GM18951 (cell line): ENCODE measurements around the gene SUGCT.

Experiments used
- POLR2A ChIP-seq: IDR thresholded peaks from 4 replicates; pipeline ENCODE4 v1.6.1; 2011; ENCODE audit warnings: mild to moderate bottlenecking; ENCODE audit not compliant: insufficient read length, insufficient read depth; ENCODE audit errors: extremely low read depth
- in situ Hi-C: fragments of 300-500 bp; cut with MboI; formaldehyde crosslinking; loops from one replicate; pipeline ENCODE4 v1.12.0; 2022; ENCODE audit warnings: low sequenced_read_pairs, mixed read lengths, inconsistent platforms; ENCODE audit not compliant: unreplicated experiment

The SUGCT gene

DNA sequence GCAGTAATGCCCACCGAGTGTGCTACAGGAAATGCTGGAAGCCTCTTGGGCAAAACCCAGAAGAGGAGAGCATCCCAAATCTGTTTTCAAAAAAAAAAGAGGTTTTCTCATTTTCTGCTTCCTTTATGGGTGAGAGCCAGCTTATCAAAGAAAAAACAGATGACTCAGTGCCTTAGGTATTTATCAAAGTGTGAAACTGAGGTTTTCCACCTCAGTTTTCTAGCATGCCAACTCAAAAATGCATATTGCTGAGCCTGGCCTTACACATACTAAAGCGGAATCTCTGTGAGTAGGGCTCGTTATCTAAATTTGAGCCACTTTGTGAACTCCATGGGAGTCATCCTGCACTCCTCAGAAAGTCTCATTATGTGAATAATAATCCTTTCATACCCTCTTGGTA, 705.1 kb downstream of the SUGCT start:
- in situ Hi-C loops: no loop called here

DNA sequence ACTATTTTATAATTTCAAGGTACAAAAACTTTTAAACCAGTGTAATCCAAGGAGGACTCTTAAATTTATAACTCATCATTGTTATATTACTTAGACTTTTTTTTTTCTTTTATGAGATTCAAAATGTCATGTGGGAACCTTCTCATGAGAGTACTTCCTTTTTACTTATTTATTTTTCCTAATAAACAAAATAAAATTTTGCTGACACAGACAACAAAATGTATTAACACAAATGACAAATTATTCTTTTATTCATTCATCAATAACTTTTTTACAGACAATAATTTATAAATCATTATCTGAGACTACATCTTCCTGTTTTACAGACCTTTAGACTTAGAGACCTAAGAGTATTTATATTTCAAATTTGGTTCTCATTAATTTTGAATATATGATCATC, 706.2 kb downstream of the SUGCT start:
- TF ChIP-seq POLR2A: no peak
- in situ Hi-C loops: no loop called here

More for the DNA sequence above, 705.1 kb downstream of the SUGCT start:
- TF ChIP-seq POLR2A: no peak

DNA sequence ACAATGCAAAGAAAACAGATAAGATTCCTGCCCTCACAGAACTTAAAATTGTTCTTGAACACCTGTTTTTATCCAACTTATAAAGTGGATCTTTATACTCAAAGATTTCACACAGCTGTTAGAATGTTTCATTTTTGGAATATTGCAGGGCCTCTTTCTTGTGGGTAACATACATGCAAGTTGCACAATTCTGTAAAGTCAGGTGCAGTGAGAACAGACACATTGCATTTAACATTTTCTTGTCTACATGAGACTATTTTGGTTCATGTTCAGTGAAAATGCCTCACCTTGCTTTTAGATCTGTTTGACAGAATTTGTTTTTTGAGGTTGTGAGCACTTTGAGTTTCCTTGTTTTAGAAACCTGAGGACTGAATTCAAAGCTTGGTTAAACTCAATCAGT, 707.8 kb downstream of the SUGCT start:
- TF ChIP-seq POLR2A: no peak
- in situ Hi-C loops: no loop called here

DNA sequence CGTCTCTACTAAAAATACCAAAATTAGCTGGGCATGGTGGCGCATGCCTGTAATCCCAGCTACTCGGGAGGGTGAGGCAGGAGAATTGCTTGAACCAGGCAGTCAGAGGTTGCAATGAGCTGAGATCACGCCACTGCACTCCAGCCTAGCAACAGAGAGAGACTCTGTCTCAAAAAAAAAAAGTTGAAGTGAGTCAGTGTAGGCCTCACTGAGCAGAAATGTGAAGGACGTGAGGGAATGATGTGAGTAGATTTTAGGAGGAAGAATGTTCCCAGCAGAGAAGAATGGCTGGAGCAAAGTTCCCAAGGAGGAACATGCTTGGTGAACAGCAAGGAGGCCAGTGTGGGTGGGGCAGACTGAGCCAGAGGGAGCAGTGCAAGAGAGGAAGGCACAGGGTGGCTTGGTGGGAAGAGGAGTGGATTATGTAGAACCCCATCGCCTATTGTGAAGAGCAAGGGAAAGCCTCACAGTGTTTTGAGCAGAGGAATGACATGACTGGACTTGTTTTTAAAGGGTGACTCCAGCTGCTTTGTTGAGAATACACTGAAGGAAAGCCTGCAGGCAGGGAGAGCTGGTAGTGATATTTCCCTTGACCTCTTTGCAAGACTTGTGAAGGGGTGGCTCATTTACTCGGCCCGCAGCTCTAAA, 708.7 kb downstream of the SUGCT start:
- in situ Hi-C loops: no loop called here

DNA sequence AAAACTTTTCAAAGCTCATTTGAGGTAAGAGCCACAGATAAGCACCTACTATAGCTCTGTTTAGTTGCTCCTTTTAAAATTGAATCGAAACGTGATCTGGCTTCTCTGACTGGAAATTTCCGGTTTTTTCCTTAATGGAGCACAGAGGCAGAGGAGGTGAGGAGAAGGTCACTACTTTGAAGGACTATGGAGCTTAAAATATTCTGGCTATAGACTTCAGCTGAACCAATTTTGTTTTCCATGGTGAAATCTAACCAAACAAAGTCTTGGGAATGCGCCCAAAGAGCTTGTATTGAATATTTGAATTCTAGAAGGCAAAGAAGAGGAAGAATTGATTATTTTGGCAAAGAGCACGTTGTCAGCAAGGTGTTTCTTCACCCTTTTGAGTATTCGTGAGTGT, 711.1 kb downstream of the SUGCT start:
- in situ Hi-C loops: no loop called here
- no peak for TF ChIP-seq POLR2A

More for the DNA sequence above, 708.7 kb downstream of the SUGCT start:
- TF ChIP-seq POLR2A: no peak

DNA sequence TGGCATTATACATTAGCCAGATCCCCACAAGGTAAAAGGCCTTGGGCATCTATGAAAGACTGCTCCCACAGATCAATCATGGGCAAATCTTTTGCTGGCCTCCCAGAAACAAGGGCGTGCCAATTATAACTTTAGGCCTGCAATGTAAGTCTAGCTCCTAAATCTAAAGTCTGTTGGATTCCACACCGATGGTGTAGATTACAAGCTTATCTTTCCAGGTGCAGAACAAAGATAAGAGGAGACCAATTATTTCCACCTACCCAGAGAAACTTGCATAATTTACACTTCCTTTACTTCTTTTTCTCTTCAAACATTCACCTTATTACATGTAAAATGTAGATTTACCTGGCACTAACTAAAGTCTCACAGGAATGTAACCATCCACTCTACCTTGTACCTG, 713.1 kb downstream of the SUGCT start:
- in situ Hi-C loops: no loop called here
- no peak for TF ChIP-seq POLR2A

DNA sequence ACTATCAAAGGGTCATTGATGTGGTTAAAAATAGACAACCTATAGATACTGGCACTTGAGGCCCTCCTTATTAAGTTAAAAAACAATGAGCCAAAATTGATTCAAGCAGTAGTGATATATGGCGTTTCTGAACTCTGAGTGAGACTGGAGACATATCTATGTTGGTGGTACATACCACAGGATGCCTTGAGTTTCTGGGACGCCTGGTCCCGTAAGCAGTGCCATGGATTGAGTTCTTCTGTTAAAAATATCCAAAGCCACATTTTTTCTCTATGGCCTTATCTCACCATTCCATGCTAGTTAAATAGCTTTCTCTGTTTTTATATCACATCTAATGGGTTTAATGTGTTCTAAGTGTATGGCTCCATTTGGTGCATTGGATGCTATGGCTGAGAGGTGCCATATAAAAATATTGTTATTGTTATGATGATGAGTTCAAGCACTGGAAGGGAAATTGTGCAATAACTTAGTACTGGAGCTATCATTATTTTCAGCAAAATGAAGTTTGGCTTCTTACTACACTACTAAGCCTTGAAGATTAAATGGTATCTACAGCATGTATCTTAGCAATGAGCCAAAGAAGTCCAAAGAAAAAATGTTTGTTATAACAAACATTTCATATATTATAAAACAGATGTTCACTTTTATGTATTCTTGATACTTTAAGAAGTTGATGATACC, 713.9 kb downstream of the SUGCT start:
- in situ Hi-C loops: no loop called here
- no peak for TF ChIP-seq POLR2A

DNA sequence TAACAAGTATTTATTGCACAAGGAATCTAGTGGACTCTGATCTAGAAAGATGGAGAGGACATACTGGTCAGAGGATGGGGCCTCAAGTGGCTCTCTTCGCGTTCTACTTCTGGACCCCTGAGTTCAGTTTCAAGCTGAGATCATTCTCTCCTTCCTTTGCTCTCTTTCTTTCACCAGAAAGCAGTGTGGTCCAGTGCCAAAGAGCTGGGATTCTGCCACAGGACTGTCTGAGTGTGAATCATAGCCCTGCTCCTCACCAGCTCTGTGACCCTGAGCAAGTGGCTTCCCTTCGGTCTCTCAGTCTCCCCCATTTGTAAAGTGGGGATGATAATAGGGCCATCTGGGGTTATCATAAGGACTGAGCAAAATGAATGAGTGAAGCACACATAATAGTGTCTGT, 715.2 kb downstream of the SUGCT start:
- TF ChIP-seq POLR2A: no peak
- in situ Hi-C loops: no loop called here

DNA sequence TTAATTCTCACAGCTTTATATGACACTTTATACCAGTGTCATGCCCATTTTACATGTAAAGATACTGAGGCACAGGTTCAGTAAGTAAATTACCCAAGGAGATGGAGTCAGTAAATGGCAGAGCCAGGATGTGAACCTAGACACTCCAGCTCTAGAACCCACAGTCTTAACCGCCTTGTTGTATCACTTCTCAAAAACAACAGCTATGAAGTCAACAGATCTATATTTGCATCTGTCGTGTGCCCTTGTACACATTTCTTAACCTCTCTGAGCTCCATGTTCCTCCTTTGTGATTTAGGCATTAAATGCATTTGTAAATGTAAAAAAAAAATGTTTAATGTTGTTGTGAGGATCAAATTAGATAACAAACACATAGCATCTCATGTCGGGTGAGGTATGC, 716.2 kb downstream of the SUGCT start:
- TF ChIP-seq POLR2A: no peak
- in situ Hi-C loops: no loop called here

DNA sequence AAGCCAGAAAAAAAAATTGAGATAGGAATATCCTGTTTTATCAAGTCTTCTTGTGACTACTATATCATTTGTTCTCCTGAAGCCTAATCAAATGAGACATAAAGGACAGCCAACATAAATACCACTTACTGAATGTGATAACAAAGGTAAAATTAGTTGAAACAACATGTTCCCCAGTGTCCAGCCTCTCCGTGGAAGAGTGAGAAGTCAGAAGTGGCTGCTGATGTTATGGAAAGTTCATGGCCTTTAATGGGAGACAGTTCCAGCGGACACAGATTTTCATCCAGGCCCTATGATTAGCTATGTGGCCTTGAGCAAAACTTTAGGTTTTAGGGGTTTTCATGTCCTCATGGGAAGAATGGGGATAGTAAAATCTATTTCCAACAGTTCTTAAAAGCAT, 724.3 kb downstream of the SUGCT start:
- no peak for TF ChIP-seq POLR2A
- in situ Hi-C loops: no loop called here

DNA sequence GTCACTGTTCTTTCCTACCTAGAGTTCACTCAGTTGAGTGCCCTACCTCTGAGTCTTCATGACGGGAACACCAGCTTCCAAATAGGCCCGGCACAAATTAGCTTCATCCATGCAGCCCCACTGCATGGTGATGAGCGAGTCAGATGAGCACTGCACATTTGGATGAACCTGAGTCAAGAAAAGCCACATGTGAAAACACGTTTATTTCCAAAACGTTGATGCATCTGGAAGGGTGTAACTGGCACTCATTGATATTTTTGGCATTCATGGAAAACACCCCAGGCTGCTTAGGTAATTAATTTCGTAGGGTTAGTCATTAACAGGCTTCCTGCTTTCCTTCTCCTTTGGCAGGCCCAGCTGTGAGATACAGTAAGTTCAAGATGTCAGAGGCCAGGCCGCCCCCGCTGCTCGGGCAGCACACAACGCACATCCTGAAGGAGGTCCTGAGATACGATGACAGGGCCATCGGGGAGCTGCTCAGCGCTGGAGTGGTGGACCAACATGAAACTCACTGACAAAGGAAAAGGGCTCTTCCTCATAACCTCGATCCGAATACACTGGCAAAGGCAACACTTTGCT, 725.2 kb downstream of the SUGCT start:
- in situ Hi-C loops: no loop called here
- TF ChIP-seq POLR2A: no peak

DNA sequence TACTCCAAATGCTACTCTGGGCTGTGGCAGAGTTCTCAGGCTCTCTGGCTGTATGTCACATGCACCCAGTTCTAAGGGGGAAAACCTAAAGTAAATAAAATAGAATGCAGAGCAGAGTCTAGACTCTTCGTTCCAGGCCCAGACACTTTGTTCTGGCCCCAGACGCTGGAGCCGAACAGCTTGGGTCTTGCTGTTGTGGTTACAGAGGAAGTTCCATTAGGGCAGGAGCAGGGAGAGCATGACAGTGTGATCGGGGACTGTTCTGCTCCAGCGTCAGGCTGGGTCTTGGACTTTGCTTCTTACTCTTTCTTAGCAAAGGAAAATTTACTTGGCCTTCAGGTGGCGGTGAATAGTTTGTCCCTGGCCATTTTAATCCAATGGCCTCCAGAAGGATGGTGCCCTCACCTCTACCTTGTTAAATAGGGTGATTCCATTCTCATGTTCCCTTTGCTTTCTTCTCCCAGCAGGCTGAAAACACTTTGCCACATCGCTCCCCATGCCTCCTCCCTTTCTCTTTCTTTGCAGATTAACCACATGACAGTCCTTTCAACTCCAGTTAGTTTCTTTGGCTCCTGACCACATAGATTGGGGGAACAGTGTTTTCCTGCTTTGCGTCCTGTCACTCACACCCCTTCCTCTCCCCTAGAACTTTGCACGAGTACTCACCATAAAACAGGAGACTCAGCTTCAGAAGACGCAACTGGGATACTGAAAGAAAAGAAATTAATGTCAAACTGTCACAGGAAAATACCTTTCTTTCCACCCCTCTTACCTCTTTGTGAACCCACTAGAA, 730.8 kb downstream of the SUGCT start:
- in situ Hi-C loops: no loop called here
- TF ChIP-seq POLR2A: no peak

DNA sequence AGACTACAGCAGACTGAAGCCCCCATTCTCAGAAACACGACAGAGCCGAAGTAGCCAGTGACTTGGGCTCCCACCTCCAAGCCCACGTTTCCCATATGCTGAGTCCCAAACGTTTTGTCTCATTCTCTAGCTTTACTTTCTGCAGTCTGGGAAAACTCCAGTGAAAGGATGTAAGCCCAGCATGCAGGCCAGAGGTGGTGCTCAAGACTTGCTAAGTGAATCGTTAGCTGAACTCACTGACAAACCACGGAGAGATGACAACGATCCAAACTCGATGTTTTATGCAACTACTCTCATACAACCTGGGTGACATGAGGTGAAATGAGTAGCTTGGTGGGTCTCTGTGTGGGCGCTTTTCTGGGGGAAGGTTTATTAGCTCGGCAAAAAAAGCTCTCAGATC, 731.8 kb downstream of the SUGCT start:
- TF ChIP-seq POLR2A: no peak
- in situ Hi-C loops: no loop called here

DNA sequence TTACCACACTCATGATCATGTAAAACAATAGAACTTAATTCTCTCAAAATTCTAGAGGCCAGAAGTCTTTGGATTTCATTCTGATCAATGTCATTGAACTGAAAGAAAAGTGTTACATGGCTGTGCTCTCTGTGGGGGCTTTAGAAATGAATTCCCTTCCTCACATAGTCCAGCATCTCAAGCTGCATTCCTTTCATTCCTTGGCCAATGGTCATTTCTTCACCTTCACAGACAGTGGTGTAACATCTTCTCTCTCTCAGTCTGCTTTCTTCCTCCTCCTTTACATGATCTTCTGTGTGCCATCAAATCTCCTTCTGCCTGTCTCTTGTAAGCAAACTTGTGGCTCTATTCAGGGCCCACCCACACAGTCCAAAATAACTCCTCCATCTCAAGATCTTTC, 735.3 kb downstream of the SUGCT start:
- in situ Hi-C loops: no loop called here

DNA sequence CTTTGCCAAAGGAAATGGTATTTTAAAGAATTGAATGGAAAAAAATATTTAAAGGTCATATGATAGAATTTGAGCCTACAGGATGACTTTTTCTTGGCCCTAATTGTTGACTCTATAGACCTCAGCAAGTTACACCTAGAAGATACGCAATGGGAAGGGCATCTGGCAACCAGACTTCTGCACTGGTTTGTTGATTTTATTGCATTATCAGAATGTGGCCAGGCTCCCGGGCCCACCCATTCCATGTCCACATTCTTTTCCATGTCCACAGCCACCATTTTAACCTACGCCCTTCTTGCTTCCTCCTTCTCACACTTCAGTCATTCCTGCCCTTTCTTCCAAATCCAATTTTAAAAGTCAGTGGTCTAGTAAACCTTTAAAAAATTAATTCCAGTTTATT, 738.4 kb downstream of the SUGCT start:
- no peak for TF ChIP-seq POLR2A
- in situ Hi-C loops: no loop called here

More for the DNA sequence above, 735.3 kb downstream of the SUGCT start:
- no peak for TF ChIP-seq POLR2A
